Measurements from ENCODE around the gene ST6GAL1.

ST6GAL1 gene

GRCh38 chr3:187077537-187077936, 147.2 kb downstream of the ST6GAL1 start:
- no peak for DNase-seq (ENCODE audit: low read depth in 2 of 2)

- no peak for DNase-seq (ENCODE audit: low read depth in 2 of 2)
These were observed 149.0 kb downstream of the ST6GAL1 start for GRCh38 chr3:187079090-187080022.

DNA sequence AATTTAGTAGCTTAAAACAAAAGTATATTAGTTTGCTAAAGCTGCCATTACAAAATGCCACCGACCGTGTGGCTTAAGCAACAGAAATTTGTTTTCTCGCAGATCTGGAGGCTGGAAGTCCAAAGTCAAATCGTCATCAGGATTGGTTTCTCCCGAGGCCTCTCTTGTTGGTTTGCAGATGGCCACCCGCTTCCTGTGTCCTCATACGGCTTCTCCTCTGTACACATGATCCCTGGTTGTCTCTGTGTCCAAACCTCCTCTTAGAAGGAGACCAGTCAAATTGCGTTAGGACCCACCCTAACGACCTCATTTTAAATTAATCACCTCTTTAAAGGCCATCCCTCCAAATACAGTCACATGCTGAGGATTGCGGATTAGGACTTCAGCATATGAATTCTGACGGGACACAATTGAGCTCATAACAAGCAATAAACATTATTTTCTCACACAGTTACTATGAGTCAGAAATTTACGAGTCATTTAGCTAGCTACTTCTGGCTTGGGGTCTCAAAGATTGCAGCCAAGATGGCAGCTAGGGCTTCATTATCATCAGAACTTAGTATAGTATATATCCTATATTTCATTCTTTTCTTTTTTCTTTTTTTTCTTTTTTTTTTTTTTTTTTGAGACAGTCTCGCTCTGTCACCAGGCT, 150.6 kb downstream of the ST6GAL1 start:
- DNase-seq (ENCODE audit: low read depth in 2 of 2), result no peak

GRCh38 chr3:187082758-187083375, 152.5 kb downstream of the ST6GAL1 start:
- DNase-seq (ENCODE audit: low read depth in 2 of 2), result no peak

DNA sequence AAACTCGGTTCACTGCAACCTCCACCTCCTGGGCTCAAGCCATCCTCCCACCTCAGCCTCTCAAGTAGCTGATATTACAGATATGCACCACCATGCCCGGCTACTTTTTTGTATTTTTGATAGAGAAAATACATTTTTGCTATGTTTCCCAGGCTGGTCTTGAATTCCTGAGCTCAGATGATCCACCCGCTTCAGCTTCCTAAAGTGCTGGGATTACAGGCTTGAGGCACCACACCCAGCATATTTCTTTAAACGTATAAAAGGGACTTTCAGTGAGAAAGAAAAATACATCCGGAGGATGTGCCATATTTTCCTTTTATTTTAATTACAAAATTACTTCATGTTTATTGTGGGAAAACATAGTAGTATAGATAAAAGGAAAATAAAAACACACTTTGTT, 153.8 kb downstream of the ST6GAL1 start:
- DNase-seq (ENCODE audit: low read depth in 2 of 2), result no peak

DNA sequence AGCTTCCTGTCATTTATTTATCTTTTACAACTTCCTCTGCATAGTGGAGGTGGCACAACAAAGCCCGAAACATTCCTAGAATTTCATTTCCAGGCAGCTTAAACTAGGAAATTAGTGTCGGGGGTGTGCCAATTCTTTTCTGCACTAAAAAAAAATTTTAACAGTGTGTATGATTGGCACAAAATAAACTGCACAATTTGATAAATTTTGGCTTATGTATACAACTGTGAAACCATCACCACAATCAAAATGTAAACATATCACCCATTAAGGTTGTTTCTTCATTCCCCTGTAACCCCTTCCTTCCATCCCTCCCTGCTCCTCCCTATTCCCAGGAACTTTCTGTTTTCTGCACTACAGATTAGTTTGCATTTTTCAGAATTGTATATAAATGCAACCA, 154.3 kb downstream of the ST6GAL1 start:
- DNase-seq (ENCODE audit: low read depth in 2 of 2), result no peak

DNA sequence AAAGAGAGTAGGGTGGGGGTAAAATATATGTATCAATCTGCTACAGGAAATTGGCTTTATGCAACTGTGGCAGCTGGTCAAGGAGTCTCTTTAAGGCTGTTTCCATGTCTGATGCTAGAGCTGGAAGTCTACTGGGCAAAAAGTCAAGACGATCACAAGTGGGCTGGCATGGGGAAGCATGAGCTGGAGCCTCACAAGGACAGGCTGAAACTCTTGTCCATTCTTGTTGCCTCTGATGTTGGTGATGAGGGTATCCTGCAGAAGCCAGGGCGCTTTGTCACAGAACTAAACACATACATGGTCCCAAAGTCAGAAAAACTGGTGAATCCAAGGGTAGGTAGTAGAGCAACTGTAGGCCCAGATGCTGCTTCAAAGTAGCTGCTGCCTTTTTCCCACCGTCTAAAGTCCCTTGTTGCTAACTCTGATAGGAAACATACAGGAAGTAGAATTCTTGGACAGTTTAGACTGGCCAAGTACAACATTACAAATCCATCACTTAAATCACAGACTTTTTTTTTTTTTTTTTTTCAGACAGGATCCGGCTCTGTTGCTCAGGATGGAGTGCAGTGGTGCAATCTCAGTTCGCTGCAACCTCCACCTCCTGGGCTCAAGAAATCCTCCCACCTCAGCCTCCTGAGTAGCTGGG, 154.8 kb downstream of the ST6GAL1 start:
- DNase-seq (ENCODE audit: low read depth in 2 of 2), result no peak

- no peak for DNase-seq (ENCODE audit: low read depth in 2 of 2)
These were observed 155.6 kb downstream of the ST6GAL1 start for GRCh38 chr3:187085933-187086332.

DNA sequence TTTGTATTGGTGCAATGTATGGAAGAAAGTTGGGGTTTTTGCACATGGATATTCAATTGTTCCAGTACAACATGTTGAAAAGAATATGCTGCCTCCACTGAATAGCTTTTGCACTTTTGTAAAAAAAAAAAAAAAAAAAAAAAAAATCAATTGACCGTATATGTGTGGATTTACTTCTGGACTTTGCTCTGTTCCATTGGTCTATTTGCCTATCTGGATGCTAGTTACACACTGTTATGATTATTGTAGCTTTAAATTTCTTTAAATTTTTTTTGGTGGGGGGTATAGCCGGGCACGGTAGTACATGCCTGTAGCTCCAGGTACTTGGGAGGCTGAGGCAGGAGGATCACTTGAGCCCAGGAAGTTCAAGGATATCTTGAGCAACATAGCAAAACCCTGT, 156.5 kb downstream of the ST6GAL1 start:
- DNase-seq (ENCODE audit: low read depth in 2 of 2), result no peak

- no peak for DNase-seq (ENCODE audit: low read depth in 2 of 2)
These were observed 158.4 kb downstream of the ST6GAL1 start for GRCh38 chr3:187088701-187089100.

DNA sequence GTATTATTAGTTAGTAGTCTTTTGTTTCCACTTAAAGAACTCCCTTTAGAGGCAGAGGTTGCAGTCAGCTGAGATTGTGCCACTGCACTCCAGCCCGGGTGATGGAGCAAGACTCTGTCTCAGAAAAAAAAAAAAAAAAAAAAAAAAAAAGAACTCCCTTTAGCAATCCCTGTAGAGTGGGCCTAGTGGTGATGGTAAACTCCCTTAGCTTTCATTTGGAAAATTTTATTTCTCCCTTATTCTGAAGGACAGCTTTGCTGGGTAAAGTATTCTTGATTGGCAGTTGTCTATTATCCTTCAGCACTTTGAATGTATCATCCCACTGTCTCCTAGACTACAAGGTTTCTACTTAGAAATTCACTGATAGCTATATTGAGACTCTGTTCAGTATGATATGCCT, 163.0 kb downstream of the ST6GAL1 start:
- no peak for DNase-seq (ENCODE audit: low read depth in 2 of 2)

- DNase-seq (ENCODE audit: low read depth in 2 of 2), result no peak
These were observed 168.7 kb downstream of the ST6GAL1 start for GRCh38 chr3:187098923-187099512.

DNA sequence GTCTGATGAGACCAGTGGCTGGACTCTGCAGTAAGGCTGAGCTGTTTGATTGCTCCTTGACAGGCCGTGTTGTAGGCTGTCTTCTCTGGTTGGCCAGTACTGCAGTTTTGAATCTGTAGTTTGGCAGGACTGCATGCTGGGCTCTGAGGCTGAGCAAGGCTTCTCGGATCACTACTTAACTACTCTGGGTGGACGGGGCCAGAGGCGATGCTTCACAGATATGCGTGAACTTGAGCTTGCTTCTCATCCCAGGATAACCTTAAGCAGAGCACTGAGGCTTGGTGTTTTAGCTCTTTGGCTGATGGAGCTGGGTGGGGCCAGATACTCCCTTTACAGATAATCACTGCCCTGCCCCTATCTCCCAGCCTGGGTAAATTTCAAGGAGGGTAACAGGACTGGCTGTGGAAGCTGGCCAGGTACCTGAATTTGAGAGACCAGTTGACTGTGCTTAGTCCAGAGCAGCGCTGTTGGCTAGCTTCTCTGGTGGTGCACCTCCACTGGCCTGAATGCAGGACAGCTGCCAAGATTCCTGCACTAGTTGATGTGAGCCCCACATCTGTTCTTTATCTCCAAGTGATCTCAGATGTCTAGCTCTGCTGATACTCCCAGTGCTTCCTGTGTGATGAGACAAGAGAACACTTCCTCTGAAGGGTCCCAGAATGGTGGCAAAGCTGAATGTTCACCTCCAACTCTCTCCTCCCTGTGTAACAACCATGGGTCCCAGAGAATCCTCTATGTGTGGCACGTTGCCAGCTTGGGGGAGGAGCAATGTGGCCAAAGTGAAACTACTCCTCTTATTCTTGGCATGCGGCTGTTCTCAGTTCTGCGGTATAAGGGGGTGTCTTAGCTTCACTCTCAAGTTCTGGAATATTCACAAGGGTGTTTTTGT, 171.1 kb downstream of the ST6GAL1 start:
- peak in 1 of 2 donors; percentile 17 for DNase-seq (ENCODE audit: low read depth in 2 of 2)

DNA sequence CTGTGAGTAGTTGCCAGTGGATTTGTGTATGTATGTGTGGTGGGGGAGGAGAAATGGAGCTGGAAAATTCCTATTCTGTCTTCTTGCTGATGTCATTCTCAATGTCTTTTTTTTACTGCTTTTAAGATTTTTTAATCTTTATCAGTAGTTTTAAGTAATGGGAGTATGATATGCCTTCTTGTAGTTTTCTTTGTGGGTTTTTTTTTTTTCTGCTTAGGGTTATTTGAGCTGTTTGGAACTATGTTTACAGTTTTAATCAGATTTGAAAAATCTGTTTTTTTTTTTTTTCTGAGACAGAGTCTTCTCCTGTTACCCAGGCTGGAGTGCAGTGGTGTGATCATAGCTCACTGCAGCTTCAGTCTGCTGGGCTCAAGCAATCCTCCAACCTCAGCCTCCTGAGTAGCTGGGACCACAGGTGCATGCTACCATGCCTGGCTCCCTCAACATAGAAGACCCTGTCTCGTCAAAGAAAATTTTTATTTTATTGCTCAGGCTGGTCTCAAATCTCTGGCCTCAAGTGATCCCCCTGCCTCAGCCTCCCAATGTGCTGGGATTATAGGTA, 171.8 kb downstream of the ST6GAL1 start:
- DNase-seq (ENCODE audit: low read depth in 2 of 2), result no peak

DNA sequence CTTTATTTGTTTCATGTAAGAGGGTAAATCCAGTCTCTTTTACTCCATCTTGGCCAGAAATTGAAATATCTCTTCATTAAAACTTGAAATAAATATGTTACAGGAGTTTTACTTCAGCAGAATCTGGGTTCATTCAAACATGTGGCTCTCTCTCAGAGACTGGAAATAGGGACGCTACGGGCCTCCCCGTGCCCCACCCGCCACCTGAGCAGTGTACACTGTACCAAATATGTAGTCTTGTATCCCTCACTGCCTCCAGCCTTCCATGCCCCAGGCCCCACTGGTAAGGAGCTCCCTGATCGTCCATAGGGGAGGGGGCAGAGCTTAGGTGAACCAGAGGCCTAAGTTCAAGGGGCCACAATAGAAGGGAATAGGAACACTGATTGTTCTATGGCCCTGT, 172.9 kb downstream of the ST6GAL1 start:
- DNase-seq (ENCODE audit: low read depth in 2 of 2), result no peak

DNA sequence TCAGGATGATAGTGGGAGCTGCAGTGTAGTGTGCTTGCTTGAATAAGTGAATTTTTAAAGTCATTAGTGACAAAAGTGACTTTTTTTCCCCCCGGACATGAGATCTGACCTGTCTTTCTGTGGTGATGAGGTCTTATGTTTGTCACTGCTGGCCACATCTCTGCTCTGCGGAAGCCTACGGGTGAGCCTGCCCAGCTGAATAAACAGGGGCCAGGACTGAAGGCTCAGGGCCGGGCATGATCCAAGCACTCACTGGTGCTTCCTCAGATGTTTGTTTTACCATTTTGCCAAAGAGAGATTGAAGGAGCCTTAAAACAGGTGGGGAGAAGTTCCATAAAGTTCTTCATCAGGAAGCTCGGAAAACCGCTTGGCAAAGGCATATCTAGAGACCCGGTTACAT, 174.0 kb downstream of the ST6GAL1 start:
- no peak for DNase-seq (ENCODE audit: low read depth in 2 of 2)

DNA sequence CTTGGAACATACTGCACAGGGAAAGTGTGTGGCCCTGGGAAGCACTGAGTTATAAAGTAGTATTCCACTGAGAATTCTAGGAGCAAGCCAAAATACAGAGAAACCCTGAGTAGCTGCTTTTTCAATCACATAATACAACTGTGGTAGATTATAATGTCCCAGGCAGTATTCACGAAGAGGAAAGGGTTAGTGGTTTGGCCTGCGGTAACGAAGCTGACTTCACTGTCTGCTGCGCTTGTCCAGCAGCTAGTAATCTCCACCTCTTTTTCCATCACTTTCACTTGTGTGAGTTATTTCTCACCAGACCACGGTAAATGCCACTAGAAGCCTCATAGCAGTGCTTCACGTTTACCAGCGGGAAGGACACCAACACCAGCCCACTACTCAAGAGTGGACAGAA, 174.6 kb downstream of the ST6GAL1 start:
- DNase-seq (ENCODE audit: low read depth in 2 of 2), result no peak

- no peak for DNase-seq (ENCODE audit: low read depth in 2 of 2)
These were observed 175.4 kb downstream of the ST6GAL1 start for GRCh38 chr3:187105700-187106099.

DNA sequence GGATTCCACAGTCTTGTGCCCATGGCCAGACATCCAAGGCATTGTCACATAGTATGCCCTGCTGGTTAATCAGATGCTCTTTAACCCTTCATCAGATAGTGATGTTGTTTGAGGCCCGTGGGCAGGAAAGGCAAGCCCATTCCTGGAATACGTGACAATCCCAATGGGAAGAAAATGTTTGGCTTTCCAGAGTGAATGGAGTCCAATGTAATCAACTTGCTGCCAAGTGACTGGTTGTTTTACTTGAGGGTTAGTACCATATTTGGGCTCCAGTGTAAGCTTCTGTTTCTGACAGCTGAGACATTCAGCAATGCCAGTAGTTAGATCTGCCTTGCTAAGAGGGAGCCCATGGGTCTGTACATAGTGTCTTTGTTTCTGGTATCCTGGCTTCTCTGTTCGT, 177.7 kb downstream of the ST6GAL1 start:
- DNase-seq (ENCODE audit: low read depth in 2 of 2), result no peak

DNA sequence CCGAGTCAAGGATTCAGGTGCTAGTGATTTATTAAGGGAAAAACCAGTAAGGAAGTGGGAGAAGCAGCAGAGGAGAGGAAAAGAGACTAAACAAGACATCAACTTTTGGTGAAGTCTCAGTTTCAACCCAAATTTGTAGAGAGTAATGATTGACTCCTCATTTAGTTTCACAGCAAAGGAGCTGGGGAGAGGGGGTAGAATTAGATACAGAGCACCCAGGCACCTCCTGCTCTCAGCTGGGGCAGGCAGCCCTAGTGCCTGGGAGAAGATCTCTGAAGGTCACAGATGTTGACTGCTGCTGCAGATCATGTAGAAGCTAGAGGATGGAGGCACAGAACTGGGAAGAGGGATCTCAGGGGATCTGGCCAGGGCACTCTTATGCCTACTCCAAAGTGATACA, 179.8 kb downstream of the ST6GAL1 start:
- no peak for DNase-seq (ENCODE audit: low read depth in 2 of 2)
